ENCODE results near the gene CDK17.

Gene CDK17

DNA sequence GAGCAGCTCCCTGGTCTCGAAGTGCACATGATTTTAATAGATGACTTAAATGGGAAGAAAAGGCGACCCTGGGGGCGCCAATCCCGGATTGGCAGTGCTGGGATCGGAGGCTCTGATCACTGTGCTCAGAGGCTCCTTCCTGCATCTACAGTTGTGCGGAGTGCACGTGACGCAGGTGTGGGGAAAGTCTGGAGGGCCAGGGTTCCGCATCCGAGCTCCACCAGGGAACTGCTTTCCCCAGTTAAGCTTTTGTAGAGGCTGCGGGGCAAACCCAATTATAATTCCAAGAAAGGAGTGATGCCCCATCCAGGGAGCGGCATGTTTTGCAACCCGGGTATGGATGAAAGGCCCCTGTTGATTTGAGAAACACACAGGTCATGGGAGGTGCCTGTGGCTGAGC, 169.6 kb downstream of the CDK17 start:
- no peak for TF ChIP-seq ZNF70 (CRISPR knock-in tag; IDR thresholded peaks at IDR 0.05)
- TF ChIP-seq, protein P1, sequence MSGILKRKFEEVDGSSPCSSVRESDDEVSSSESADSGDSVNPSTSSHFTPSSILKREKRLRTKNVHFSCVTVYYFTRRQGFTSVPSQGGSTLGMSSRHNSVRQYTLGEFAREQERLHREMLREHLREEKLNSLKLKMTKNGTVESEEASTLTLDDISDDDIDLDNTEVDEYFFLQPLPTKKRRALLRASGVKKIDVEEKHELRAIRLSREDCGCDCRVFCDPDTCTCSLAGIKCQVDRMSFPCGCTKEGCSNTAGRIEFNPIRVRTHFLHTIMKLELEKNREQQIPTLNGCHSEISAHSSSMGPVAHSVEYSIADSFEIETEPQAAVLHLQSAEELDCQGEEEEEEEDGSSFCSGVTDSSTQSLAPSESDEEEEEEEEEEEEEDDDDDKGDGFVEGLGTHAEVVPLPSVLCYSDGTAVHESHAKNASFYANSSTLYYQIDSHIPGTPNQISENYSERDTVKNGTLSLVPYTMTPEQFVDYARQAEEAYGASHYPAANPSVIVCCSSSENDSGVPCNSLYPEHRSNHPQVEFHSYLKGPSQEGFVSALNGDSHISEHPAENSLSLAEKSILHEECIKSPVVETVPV (CRISPR knock-in tag; IDR thresholded peaks at IDR 0.05) = no peak
- no peak for TF ChIP-seq PPARA (CRISPR knock-in tag; IDR thresholded peaks at IDR 0.05; ENCODE audit: borderline replicate concordance)
- TF ChIP-seq GLIS3 (CRISPR knock-in tag; IDR thresholded peaks at IDR 0.05) = no peak
- no peak for TF ChIP-seq ISL1 (CRISPR knock-in tag; IDR thresholded peaks at IDR 0.05)
- no peak for TF ChIP-seq OSR1 (CRISPR knock-in tag; IDR thresholded peaks at IDR 0.05)
- no peak for TF ChIP-seq SNAI2 (CRISPR knock-in tag; IDR thresholded peaks at IDR 0.05)
- no peak for TF ChIP-seq BACH2 (CRISPR knock-in tag; IDR thresholded peaks at IDR 0.05; ENCODE audit: borderline replicate concordance)
- TF ChIP-seq, protein P2, sequence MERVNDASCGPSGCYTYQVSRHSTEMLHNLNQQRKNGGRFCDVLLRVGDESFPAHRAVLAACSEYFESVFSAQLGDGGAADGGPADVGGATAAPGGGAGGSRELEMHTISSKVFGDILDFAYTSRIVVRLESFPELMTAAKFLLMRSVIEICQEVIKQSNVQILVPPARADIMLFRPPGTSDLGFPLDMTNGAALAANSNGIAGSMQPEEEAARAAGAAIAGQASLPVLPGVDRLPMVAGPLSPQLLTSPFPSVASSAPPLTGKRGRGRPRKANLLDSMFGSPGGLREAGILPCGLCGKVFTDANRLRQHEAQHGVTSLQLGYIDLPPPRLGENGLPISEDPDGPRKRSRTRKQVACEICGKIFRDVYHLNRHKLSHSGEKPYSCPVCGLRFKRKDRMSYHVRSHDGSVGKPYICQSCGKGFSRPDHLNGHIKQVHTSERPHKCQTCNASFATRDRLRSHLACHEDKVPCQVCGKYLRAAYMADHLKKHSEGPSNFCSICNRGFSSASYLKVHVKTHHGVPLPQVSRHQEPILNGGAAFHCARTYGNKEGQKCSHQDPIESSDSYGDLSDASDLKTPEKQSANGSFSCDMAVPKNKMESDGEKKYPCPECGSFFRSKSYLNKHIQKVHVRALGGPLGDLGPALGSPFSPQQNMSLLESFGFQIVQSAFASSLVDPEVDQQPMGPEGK (CRISPR knock-in tag; IDR thresholded peaks at IDR 0.05; ENCODE audit: borderline replicate concordance) = no peak
- no peak for TF ChIP-seq ZNF8 (CRISPR knock-in tag; IDR thresholded peaks at IDR 0.05)
- TF ChIP-seq, protein P3, sequence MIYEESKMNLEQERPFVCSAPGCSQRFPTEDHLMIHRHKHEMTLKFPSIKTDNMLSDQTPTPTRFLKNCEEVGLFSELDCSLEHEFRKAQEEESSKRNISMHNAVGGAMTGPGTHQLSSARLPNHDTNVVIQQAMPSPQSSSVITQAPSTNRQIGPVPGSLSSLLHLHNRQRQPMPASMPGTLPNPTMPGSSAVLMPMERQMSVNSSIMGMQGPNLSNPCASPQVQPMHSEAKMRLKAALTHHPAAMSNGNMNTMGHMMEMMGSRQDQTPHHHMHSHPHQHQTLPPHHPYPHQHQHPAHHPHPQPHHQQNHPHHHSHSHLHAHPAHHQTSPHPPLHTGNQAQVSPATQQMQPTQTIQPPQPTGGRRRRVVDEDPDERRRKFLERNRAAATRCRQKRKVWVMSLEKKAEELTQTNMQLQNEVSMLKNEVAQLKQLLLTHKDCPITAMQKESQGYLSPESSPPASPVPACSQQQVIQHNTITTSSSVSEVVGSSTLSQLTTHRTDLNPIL (CRISPR knock-in tag; IDR thresholded peaks at IDR 0.05; ENCODE audit: low read depth) = no peak
- TF ChIP-seq CSDC2 (CRISPR knock-in tag; IDR thresholded peaks at IDR 0.05) = no peak
- TF ChIP-seq, protein P4, sequence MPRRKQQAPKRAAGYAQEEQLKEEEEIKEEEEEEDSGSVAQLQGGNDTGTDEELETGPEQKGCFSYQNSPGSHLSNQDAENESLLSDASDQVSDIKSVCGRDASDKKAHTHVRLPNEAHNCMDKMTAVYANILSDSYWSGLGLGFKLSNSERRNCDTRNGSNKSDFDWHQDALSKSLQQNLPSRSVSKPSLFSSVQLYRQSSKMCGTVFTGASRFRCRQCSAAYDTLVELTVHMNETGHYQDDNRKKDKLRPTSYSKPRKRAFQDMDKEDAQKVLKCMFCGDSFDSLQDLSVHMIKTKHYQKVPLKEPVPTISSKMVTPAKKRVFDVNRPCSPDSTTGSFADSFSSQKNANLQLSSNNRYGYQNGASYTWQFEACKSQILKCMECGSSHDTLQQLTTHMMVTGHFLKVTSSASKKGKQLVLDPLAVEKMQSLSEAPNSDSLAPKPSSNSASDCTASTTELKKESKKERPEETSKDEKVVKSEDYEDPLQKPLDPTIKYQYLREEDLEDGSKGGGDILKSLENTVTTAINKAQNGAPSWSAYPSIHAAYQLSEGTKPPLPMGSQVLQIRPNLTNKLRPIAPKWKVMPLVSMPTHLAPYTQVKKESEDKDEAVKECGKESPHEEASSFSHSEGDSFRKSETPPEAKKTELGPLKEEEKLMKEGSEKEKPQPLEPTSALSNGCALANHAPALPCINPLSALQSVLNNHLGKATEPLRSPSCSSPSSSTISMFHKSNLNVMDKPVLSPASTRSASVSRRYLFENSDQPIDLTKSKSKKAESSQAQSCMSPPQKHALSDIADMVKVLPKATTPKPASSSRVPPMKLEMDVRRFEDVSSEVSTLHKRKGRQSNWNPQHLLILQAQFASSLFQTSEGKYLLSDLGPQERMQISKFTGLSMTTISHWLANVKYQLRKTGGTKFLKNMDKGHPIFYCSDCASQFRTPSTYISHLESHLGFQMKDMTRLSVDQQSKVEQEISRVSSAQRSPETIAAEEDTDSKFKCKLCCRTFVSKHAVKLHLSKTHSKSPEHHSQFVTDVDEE (CRISPR knock-in tag; IDR thresholded peaks at IDR 0.05) = no peak
- TF ChIP-seq ESRRG (CRISPR knock-in tag; IDR thresholded peaks at IDR 0.05) = no peak
- TF ChIP-seq, protein P5, sequence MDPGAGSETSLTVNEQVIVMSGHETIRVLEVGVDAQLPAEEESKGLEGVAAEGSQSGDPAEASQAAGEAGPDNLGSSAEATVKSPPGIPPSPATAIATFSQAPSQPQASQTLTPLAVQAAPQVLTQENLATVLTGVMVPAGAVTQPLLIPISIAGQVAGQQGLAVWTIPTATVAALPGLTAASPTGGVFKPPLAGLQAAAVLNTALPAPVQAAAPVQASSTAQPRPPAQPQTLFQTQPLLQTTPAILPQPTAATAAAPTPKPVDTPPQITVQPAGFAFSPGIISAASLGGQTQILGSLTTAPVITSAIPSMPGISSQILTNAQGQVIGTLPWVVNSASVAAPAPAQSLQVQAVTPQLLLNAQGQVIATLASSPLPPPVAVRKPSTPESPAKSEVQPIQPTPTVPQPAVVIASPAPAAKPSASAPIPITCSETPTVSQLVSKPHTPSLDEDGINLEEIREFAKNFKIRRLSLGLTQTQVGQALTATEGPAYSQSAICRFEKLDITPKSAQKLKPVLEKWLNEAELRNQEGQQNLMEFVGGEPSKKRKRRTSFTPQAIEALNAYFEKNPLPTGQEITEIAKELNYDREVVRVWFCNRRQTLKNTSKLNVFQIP (CRISPR knock-in tag; IDR thresholded peaks at IDR 0.05; ENCODE audit: borderline replicate concordance, low read depth) = no peak
- no peak for TF ChIP-seq ZFP30 (CRISPR knock-in tag; IDR thresholded peaks at IDR 0.05)
- no peak for ATAC-seq

DNA sequence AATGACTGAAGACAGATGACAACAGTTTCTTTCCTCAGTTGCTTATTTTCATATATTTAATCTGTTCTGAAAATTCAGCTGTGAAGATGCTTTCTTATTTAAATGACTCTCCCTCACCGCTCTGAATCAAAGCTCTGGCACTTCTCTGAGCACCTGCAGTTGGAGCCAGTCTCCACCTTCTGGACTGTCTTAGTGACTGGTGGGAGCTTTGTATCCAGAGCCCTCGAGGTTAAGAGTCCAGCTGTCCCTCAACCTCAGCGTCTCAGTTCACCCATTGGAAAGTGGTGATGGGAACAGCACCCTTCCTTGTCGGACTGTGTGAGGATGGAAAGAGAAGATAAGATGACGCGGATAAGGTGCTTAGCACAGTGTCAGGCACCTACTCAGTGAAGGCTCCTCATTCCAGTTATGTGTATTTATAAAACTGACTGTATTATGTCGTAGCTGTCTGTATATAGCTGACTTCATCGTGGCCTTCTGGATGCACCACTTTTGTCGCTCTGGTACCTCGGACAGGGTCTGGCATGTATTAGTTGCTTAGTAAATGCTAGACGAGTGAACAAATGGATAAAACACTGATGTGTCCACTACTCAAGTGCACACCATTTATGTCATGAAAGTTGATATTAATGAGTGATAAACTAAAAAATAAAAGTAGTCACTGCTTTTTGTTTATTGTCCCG, 171.5 kb downstream of the CDK17 start:
- no peak for TF ChIP-seq BACH2 (CRISPR knock-in tag; IDR thresholded peaks at IDR 0.05; ENCODE audit: borderline replicate concordance)
- TF ChIP-seq ZFP3 (CRISPR knock-in tag; IDR thresholded peaks at IDR 0.05) = no peak
- TF ChIP-seq ZFP30 (CRISPR knock-in tag; IDR thresholded peaks at IDR 0.05) = no peak
- TF ChIP-seq ZNF565 (CRISPR knock-in tag; conservative IDR thresholded peaks at IDR 0.05; ENCODE audit: low read depth) = no peak
- TF ChIP-seq TCF4 (CRISPR knock-in tag; IDR thresholded peaks at IDR 0.05; ENCODE audit: borderline replicate concordance) = no peak
- no peak for TF ChIP-seq ZNF8 (CRISPR knock-in tag; IDR thresholded peaks at IDR 0.05)
- no peak for TF ChIP-seq OSR1 (CRISPR knock-in tag; IDR thresholded peaks at IDR 0.05)
- no peak for TF ChIP-seq ESRRG (CRISPR knock-in tag; IDR thresholded peaks at IDR 0.05)
- TF ChIP-seq, protein P3 (CRISPR knock-in tag; IDR thresholded peaks at IDR 0.05; ENCODE audit: low read depth) = no peak
- no peak for TF ChIP-seq ZNF70 (CRISPR knock-in tag; IDR thresholded peaks at IDR 0.05)
- ATAC-seq = no peak
